ENCODE results near the gene PARP8.

Gene PARP8

GRCh38 chr5:50887889-50888633 is 221.6 kb downstream of the PARP8 start:
- H3K27ac Mint-ChIP-seq: no peak overlapping the region
- no peaks in the 10 kb centered on the region for H3K9me3 Mint-ChIP-seq
- H3K36me3 Mint-ChIP-seq (ENCODE audit: low read depth): no peaks in the 10 kb centered on the region
- H3K4me1 Mint-ChIP-seq (ENCODE audit: low read depth): no peaks in the 10 kb centered on the region
- H3K4me3 Mint-ChIP-seq: no peak overlapping the region
- H3K27me3 Mint-ChIP-seq: peaks cover 6% of the 10 kb centered on the region

GRCh38 chr5:50888751-50889150 is 222.3 kb downstream of the PARP8 start:
- Mint-ChIP-seq H3K4me1 (ENCODE audit: low read depth) (no peaks in the 10 kb centered on the region), H3K4me3 (no peak overlapping the region), H3K9me3 (no peaks in the 10 kb centered on the region), H3K36me3 (ENCODE audit: low read depth) (no peaks in the 10 kb centered on the region), H3K27ac (no peak overlapping the region), H3K27me3 (peaks cover 6% of the 10 kb centered on the region)

- no peak overlapping the region for H3K4me3 Mint-ChIP-seq
- H3K9me3 Mint-ChIP-seq: no peaks in the 10 kb centered on the region
- peaks cover 6% of the 10 kb centered on the region for H3K27me3 Mint-ChIP-seq
- no peaks in the 10 kb centered on the region for H3K36me3 Mint-ChIP-seq (ENCODE audit: low read depth)
- H3K27ac Mint-ChIP-seq: no peak overlapping the region
- no peaks in the 10 kb centered on the region for H3K4me1 Mint-ChIP-seq (ENCODE audit: low read depth)
Observed at GRCh38 chr5:50889790-50890189, 223.4 kb downstream of the PARP8 start.

All from stimulated activated naive CD8-positive, alpha-beta T cell treated with anti-CD3 and anti-CD28 coated beads, Interleukin-15, Interleukin-2, amounts not matched to agents 100 ng/mL and 50 ng/mL, for 24 hours (primary cell).